Measurements from ENCODE around the gene ADGRV1.

The ADGRV1 gene

GRCh38 chr5:91194824-91195381, 636.3 kb downstream of the ADGRV1 start:
- H3K36me3 ChIP-seq (ENCODE audit: control insufficient read depth in 2 of 2, insufficient read depth in 2 of 2, low read length in 2 of 2), result no peaks in the 10 kb centered on the region
- no peak overlapping the region for H3K9ac ChIP-seq (ENCODE audit: low read depth in 1 of 2, low read length in 2 of 2)
- H3K4me1 ChIP-seq (ENCODE audit: control insufficient read depth in 2 of 2, insufficient read depth in 2 of 2, low read length in 2 of 2), result peaks cover 0 to 4% of the 10 kb centered on the region in 2 donors
- H3K9me3 ChIP-seq (ENCODE audit: control insufficient read depth in 2 of 2, low read length in 2 of 2), result no peaks in the 10 kb centered on the region
- no peak overlapping the region for H3K4me3 ChIP-seq (ENCODE audit: low read length in 2 of 2)
- H3K27ac ChIP-seq (ENCODE audit: low read depth in 2 of 2, low read length in 2 of 2), result peak overlapping the region; percentile 14 to 17
- H3K27me3 ChIP-seq (ENCODE audit: control insufficient read depth in 2 of 2, insufficient read depth in 2 of 2, low read length in 2 of 2), result no peaks in the 10 kb centered on the region

DNA sequence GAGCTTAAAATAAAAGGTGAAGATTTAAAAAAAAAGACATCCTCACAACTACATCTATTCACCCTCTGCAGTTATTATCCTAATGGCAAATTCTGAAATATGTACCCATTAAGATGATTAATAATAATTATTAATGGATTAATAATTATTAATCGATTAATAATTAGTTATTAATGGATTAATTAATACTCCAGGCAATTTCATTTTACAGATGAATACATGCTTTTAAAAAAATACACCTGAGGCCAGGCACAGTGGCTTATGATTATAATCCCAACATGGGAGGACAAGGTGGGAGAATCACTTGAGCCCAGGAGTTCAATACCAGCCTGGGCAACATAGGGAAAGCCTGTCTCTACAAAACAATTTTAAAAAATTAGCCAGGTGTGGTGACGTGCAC, 642.1 kb downstream of the ADGRV1 start:
- H3K4me3 ChIP-seq (ENCODE audit: low read length in 2 of 2), result no peak overlapping the region

DNA sequence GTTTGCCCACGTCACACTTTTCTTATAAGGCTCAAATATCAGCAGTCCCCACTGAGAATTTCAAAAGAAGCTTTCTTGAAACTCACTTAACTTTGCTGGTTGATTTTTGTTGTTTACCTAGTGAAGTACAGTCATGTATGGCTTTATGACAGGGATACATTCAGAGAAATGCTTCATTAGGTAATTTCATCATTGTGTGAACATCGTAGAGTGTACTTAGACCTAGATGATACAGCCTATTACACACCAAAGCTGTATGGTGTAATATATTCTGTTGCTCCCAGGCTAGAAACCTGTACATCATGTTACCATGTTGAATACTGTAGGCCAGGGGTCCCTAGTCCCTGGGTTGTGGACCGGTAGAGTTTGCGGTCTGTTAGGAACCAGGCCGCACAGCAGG, 647.5 kb downstream of the ADGRV1 start:
- H3K9me3 ChIP-seq (ENCODE audit: control insufficient read depth in 2 of 2, low read length in 2 of 2), result no peaks in the 10 kb centered on the region

More for the DNA sequence above, 642.1 kb downstream of the ADGRV1 start:
- Histone ChIP-seq H3K27ac (ENCODE audit: low read depth in 2 of 2, low read length in 2 of 2) (no peak overlapping the region), H3K36me3 (ENCODE audit: control insufficient read depth in 2 of 2, insufficient read depth in 2 of 2, low read length in 2 of 2) (no peaks in the 10 kb centered on the region), H3K4me1 (ENCODE audit: control insufficient read depth in 2 of 2, insufficient read depth in 2 of 2, low read length in 2 of 2) (peaks cover 0 to 2% of the 10 kb centered on the region in 2 donors), H3K27me3 (ENCODE audit: control insufficient read depth in 2 of 2, insufficient read depth in 2 of 2, low read length in 2 of 2) (no peaks in the 10 kb centered on the region), H3K9ac (ENCODE audit: low read depth in 1 of 2, low read length in 2 of 2) (no peak overlapping the region), H3K9me3 (ENCODE audit: control insufficient read depth in 2 of 2, low read length in 2 of 2) (no peaks in the 10 kb centered on the region)

DNA sequence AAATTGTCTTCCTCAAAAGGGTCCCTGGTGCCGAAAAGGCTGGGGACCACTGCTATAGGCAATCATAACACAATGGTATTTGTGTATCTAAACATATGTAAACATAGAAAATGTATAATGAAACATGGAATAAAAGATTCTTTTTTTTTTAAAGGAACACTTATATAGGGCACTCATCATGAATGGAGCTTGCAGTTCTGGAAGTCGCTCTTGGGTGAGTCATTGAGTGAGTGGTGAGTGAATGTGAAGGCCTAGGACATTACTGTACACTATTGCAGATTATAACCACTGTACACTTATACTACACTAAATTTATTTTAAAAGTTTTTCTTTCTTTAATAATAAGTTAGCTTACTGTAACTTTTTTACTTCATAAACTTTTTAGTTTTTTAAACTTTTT, 648.1 kb downstream of the ADGRV1 start:
- Histone ChIP-seq H3K27me3 (ENCODE audit: control insufficient read depth in 2 of 2, insufficient read depth in 2 of 2, low read length in 2 of 2) (no peaks in the 10 kb centered on the region), H3K27ac (ENCODE audit: low read depth in 2 of 2, low read length in 2 of 2) (no peak overlapping the region), H3K36me3 (ENCODE audit: control insufficient read depth in 2 of 2, insufficient read depth in 2 of 2, low read length in 2 of 2) (no peaks in the 10 kb centered on the region), H3K4me1 (ENCODE audit: control insufficient read depth in 2 of 2, insufficient read depth in 2 of 2, low read length in 2 of 2) (no peaks in the 10 kb centered on the region), H3K9me3 (ENCODE audit: control insufficient read depth in 2 of 2, low read length in 2 of 2) (no peaks in the 10 kb centered on the region), H3K9ac (ENCODE audit: low read depth in 1 of 2, low read length in 2 of 2) (no peak overlapping the region), H3K4me3 (ENCODE audit: low read length in 2 of 2) (no peak overlapping the region)

More for the DNA sequence above, 647.5 kb downstream of the ADGRV1 start:
- Histone ChIP-seq H3K4me3 (ENCODE audit: low read length in 2 of 2) (no peak overlapping the region), H3K27me3 (ENCODE audit: control insufficient read depth in 2 of 2, insufficient read depth in 2 of 2, low read length in 2 of 2) (no peaks in the 10 kb centered on the region), H3K27ac (ENCODE audit: low read depth in 2 of 2, low read length in 2 of 2) (no peak overlapping the region), H3K4me1 (ENCODE audit: control insufficient read depth in 2 of 2, insufficient read depth in 2 of 2, low read length in 2 of 2) (no peaks in the 10 kb centered on the region), H3K9ac (ENCODE audit: low read depth in 1 of 2, low read length in 2 of 2) (no peak overlapping the region), H3K36me3 (ENCODE audit: control insufficient read depth in 2 of 2, insufficient read depth in 2 of 2, low read length in 2 of 2) (no peaks in the 10 kb centered on the region)

- Histone ChIP-seq H3K9me3 (ENCODE audit: control insufficient read depth in 2 of 2, low read length in 2 of 2) (no peaks in the 10 kb centered on the region), H3K4me1 (ENCODE audit: control insufficient read depth in 2 of 2, insufficient read depth in 2 of 2, low read length in 2 of 2) (peaks cover 0 to 2% of the 10 kb centered on the region in 2 donors), H3K27me3 (ENCODE audit: control insufficient read depth in 2 of 2, insufficient read depth in 2 of 2, low read length in 2 of 2) (no peaks in the 10 kb centered on the region), H3K9ac (ENCODE audit: low read depth in 1 of 2, low read length in 2 of 2) (no peak overlapping the region), H3K27ac (ENCODE audit: low read depth in 2 of 2, low read length in 2 of 2) (no peak overlapping the region), H3K36me3 (ENCODE audit: control insufficient read depth in 2 of 2, insufficient read depth in 2 of 2, low read length in 2 of 2) (no peaks in the 10 kb centered on the region), H3K4me3 (ENCODE audit: low read length in 2 of 2) (no peak overlapping the region)
These were observed 648.7 kb downstream of the ADGRV1 start for GRCh38 chr5:91207248-91207647.

GRCh38 chr5:91211997-91212713, 653.6 kb downstream of the ADGRV1 start:
- Histone ChIP-seq H3K27me3 (ENCODE audit: control insufficient read depth in 2 of 2, insufficient read depth in 2 of 2, low read length in 2 of 2) (no peaks in the 10 kb centered on the region), H3K4me1 (ENCODE audit: control insufficient read depth in 2 of 2, insufficient read depth in 2 of 2, low read length in 2 of 2) (peaks cover 3 to 9% of the 10 kb centered on the region in 2 donors), H3K36me3 (ENCODE audit: control insufficient read depth in 2 of 2, insufficient read depth in 2 of 2, low read length in 2 of 2) (no peaks in the 10 kb centered on the region), H3K9me3 (ENCODE audit: control insufficient read depth in 2 of 2, low read length in 2 of 2) (no peaks in the 10 kb centered on the region), H3K27ac (ENCODE audit: low read depth in 2 of 2, low read length in 2 of 2) (peak overlapping the region; percentile 33 to 45), H3K4me3 (ENCODE audit: low read length in 2 of 2) (no peak overlapping the region), H3K9ac (ENCODE audit: low read depth in 1 of 2, low read length in 2 of 2) (no peak overlapping the region)

DNA sequence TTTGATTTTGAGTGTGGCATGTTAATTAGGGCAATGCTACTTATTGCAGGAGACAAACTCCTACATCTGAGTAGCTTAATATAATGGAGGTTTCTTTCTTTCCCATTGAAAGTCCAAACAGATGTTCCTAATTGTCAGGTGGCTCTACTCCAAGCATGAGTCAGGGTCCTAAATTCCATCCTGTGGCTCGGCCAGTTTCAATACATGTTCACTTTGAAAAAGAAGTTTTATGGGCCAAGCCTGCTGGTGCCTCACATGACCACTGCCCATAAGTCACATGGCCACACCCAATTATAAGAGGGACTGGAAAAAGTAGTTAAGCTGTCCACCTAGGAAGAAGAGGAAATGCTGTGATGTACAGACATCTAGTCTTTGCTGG, 654.1 kb downstream of the ADGRV1 start:
- Histone ChIP-seq H3K27me3 (ENCODE audit: control insufficient read depth in 2 of 2, insufficient read depth in 2 of 2, low read length in 2 of 2) (no peaks in the 10 kb centered on the region), H3K27ac (ENCODE audit: low read depth in 2 of 2, low read length in 2 of 2) (peak overlapping the region; percentile 33 to 45), H3K36me3 (ENCODE audit: control insufficient read depth in 2 of 2, insufficient read depth in 2 of 2, low read length in 2 of 2) (no peaks in the 10 kb centered on the region), H3K9me3 (ENCODE audit: control insufficient read depth in 2 of 2, low read length in 2 of 2) (no peaks in the 10 kb centered on the region), H3K4me3 (ENCODE audit: low read length in 2 of 2) (no peak overlapping the region), H3K4me1 (ENCODE audit: control insufficient read depth in 2 of 2, insufficient read depth in 2 of 2, low read length in 2 of 2) (peaks cover 3 to 9% of the 10 kb centered on the region in 2 donors), H3K9ac (ENCODE audit: low read depth in 1 of 2, low read length in 2 of 2) (no peak overlapping the region)
